Thoracic aorta (tissue), 2 donors: ENCODE data around the gene ZNF423. TPM values are rescaled to one million over a fixed set of nuclear protein-coding genes. Genes with fewer than 3 reads are reported as not detected.

Source experiments
- ATAC-seq: fragments of 150-250 bp; one replicate; pipeline ENCODE4 v1.8.0; 2017; ENCODE audit warnings: low read depth; ENCODE audit not compliant: insufficient number of reproducible peaks, low FRiP score
- DNase-seq: peaks from one replicate; pipeline ENCODE4 v3.0.0-alpha.2; 2020; ENCODE audit warnings: low spot score
- H3K27ac ChIP-seq, 2 donors: fragments of 200-600 bp; sonication (generic); 1 replicate in 1 of 2; 2 replicates in 1 of 2; pipeline ENCODE4 v1.5.1; 2016; ENCODE audit warnings: mild to moderate bottlenecking in 2 of 2, moderate library complexity in 2 of 2
- H3K27me3 ChIP-seq: fragments of 200-600 bp; sonication (generic); replicated peaks from 2 replicates; pipeline ENCODE4 v1.6.0; 2016; ENCODE audit warnings: mild to moderate bottlenecking; ENCODE audit not compliant: insufficient read depth
- H3K36me3 ChIP-seq: fragments of 200-600 bp; sonication (generic); one replicate; pipeline ENCODE4 v1.5.1; 2016
- H3K4me1 ChIP-seq, 2 donors: fragments of 200-600 bp; sonication (generic); 1 replicate in 1 of 2; 2 replicates in 1 of 2; pipeline versions ENCODE4 v1.5.1 to v1.6.0; 2016; ENCODE audit warnings: low read depth in 2 of 2, mild to moderate bottlenecking in 1 of 2; ENCODE audit not compliant: control insufficient read depth in 1 of 2
- H3K4me3 ChIP-seq: fragments of 200-600 bp; sonication (generic); 2 replicates; pipeline ENCODE4 v1.5.1; 2016; ENCODE audit warnings: mild to moderate bottlenecking
- H3K9me3 ChIP-seq: fragments of 200-600 bp; sonication (generic); 2 replicates; pipeline ENCODE4 v1.5.1; 2016
- total RNA-seq, 2 donors: library from RNA; depleted of rRNA; stranded (reverse); fragments of >200 nt; gene quantifications; one replicate each; pipeline versions ENCODE4 v1.1.0 to v1.2.3, GENCODE V29; 2016
- TF ChIP-seq, protein P1 (sequence below): fragments of 200-600 bp; sonication (generic); IDR thresholded peaks from one replicate; pipeline ENCODE4 v1.5.1; 2019; ENCODE audit warnings: antibody characterized with exemption

ZNF423 gene
- total RNA-seq, 2 donors from 2014 or later = 16.2 to 22.9 TPM

DNA sequence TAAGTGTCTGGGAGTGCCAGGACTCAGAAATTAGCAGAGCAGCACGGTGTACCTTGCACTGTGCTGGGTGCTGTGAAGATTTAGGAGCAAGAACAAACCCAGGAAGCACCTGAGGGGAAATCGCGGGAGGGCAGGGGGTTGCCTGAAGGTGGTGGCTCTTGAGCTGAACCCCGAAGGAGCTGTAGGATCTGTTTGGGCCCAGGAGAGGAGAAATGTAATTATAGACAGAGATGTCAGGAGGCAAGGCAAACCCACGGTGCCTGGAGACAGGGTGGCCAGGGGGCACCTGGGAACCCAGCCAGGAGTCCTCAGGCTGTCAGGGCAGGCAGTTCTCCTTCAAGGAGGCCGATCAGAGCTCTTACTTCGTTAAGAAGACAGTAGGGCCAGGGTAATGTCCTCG, 373.2 kb downstream of the ZNF423 start:
- Histone ChIP-seq H3K36me3 (no peaks in the 10 kb centered on the region), H3K4me1 (peaks cover 3 to 20% of the 10 kb centered on the region in 2 donors), H3K4me3 (no peak overlapping the region), H3K27me3 (no peaks in the 10 kb centered on the region), H3K9me3 (peaks cover 5% of the 10 kb centered on the region), H3K27ac (no peak overlapping the region)
- TF ChIP-seq, protein P1, sequence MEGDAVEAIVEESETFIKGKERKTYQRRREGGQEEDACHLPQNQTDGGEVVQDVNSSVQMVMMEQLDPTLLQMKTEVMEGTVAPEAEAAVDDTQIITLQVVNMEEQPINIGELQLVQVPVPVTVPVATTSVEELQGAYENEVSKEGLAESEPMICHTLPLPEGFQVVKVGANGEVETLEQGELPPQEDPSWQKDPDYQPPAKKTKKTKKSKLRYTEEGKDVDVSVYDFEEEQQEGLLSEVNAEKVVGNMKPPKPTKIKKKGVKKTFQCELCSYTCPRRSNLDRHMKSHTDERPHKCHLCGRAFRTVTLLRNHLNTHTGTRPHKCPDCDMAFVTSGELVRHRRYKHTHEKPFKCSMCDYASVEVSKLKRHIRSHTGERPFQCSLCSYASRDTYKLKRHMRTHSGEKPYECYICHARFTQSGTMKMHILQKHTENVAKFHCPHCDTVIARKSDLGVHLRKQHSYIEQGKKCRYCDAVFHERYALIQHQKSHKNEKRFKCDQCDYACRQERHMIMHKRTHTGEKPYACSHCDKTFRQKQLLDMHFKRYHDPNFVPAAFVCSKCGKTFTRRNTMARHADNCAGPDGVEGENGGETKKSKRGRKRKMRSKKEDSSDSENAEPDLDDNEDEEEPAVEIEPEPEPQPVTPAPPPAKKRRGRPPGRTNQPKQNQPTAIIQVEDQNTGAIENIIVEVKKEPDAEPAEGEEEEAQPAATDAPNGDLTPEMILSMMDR = no peak
- DNase-seq (no peak), ATAC-seq (no peak)

DNA sequence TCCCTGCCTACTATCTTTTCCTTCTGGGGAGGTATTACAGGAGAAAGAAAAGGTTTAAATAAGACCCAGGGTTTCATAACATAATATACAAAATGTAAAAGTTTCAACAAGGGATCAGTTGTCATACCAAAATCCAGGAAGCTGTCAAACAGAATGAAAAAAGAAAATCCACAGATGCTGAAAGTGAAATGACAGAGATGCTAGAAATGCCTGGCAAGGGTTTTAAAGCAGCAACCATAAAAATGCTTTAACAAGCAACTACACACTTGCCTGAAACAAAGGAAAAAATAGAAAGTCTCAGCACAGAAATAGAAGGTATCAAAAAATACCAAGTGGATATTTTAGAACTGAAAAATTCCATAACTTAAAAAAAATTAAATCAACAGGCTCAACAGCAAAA, 377.3 kb downstream of the ZNF423 start:
- Histone ChIP-seq H3K36me3 (no peaks in the 10 kb centered on the region), H3K4me1 (peaks cover 0 to 12% of the 10 kb centered on the region in 2 donors), H3K27me3 (no peaks in the 10 kb centered on the region), H3K4me3 (no peak overlapping the region), H3K27ac (no peak overlapping the region), H3K9me3 (no peaks in the 10 kb centered on the region)
- TF ChIP-seq, protein P1 = no peak
- DNase-seq (no peak), ATAC-seq (no peak)

- Histone ChIP-seq H3K9me3 (no peaks in the 10 kb centered on the region), H3K4me1 (peaks cover 0 to 10% of the 10 kb centered on the region in 2 donors), H3K27me3 (no peaks in the 10 kb centered on the region), H3K36me3 (no peaks in the 10 kb centered on the region), H3K4me3 (no peak overlapping the region), H3K27ac (no peak overlapping the region)
- TF ChIP-seq, protein P1 = no peak
- DNase-seq = no peak
- no peak for ATAC-seq
Measured at GRCh38 chr16:49478107-49478506, 377.8 kb downstream of the ZNF423 start.

- Histone ChIP-seq H3K27me3 (no peaks in the 10 kb centered on the region), H3K4me1 (peaks cover 0 to 10% of the 10 kb centered on the region in 2 donors), H3K4me3 (no peak overlapping the region), H3K36me3 (no peaks in the 10 kb centered on the region), H3K9me3 (no peaks in the 10 kb centered on the region), H3K27ac (no peak overlapping the region)
- TF ChIP-seq, protein P1 = no peak
- ATAC-seq (no peak), DNase-seq (no peak)
Measured at GRCh38 chr16:49477250-49477895, 378.5 kb downstream of the ZNF423 start.

DNA sequence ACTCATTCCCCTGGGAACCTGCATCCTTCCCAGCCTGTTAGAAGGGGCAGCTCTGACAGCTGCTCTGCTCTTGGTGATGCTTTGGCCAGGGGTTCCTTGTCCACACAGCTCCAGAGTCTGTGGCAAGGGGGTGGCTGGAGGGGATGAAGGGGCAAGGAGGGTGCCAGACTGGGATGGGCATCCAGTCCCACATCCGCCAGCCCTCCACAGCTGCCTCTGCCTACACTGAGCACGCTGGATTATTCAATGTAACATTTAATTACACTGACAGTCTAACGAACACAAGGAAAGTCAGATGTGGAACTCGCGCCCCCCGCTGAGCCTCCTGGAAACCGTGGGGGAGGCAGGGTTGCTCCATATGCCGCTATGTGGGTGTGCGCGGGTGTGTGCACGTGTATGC, 381.2 kb downstream of the ZNF423 start:
- H3K36me3 ChIP-seq = no peaks in the 10 kb centered on the region
- TF ChIP-seq, protein P1 = no peak
- H3K9me3 ChIP-seq = no peaks in the 10 kb centered on the region
- ATAC-seq (no peak), DNase-seq (no peak)
- H3K4me1 ChIP-seq = peaks cover 0 to 10% of the 10 kb centered on the region in 2 donors
- H3K27me3 ChIP-seq = no peaks in the 10 kb centered on the region
- no peak overlapping the region for H3K27ac ChIP-seq
- H3K4me3 ChIP-seq = no peak overlapping the region
